ENCODE measurements around the gene KLF14.

GRCh38 chr7:130723784-130724183, 10.2 kb downstream of the KLF14 start:
- TF ChIP-seq BHLHE40 (IDR thresholded peaks at IDR 0.05; ENCODE audit: borderline replicate concordance): no peak
- TF ChIP-seq FOXA1 (IDR thresholded peaks at IDR 0.05): no peak
- TF ChIP-seq TARDBP (IDR thresholded peaks at IDR 0.05): no peak
- TF ChIP-seq ARNT (IDR thresholded peaks at IDR 0.05): no peak
- no peak for TF ChIP-seq FOXM1 (IDR thresholded peaks at IDR 0.05; ENCODE audit: borderline replicate concordance)
- TF ChIP-seq SP1 (IDR thresholded peaks at IDR 0.05): no peak
- TF ChIP-seq ZNF384 (IDR thresholded peaks at IDR 0.05): no peak
- no peak for TF ChIP-seq NFRKB (IDR thresholded peaks at IDR 0.05)
- TF ChIP-seq, protein P1, sequence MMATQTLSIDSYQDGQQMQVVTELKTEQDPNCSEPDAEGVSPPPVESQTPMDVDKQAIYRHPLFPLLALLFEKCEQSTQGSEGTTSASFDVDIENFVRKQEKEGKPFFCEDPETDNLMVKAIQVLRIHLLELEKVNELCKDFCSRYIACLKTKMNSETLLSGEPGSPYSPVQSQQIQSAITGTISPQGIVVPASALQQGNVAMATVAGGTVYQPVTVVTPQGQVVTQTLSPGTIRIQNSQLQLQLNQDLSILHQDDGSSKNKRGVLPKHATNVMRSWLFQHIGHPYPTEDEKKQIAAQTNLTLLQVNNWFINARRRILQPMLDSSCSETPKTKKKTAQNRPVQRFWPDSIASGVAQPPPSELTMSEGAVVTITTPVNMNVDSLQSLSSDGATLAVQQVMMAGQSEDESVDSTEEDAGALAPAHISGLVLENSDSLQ (IDR thresholded peaks at IDR 0.05): no peak
